ENCODE results near the gene TXNDC16. TPM values are rescaled to one million over a fixed set of nuclear protein-coding genes. Genes with fewer than 3 reads are reported as not detected.
"Not testable (repeated sequence)": the region's sequence is repeated elsewhere in the genome, so short reads cannot be mapped to it uniquely, and the experiment has no call there.

The TXNDC16 gene
- total and polyA plus RNA-seq, 8 donors: 1.4 to 30.3 (median 5.1) TPM

- Histone ChIP-seq H3K27ac (no peak overlapping the region), H3K36me3 (no peaks in the 10 kb centered on the region), H3K9me3 (no peaks in the 10 kb centered on the region), H3K27me3 (no peaks in the 10 kb centered on the region), H3K4me3 (no peak overlapping the region), H3K4me1 (no peaks in the 10 kb centered on the region)
- no peak for DNase-seq
- intact Hi-C loops (cut with DNase I; ENCODE audit: low total_unique reads): no loop called here
- TF ChIP-seq POLR2AphosphoS5 (IDR thresholded peaks at IDR 0.05) (no peak), POLR2A (IDR thresholded peaks at IDR 0.05) (no peak), EP300 (IDR thresholded peaks at IDR 0.05) (no peak)
- TF ChIP-seq, protein P1, sequence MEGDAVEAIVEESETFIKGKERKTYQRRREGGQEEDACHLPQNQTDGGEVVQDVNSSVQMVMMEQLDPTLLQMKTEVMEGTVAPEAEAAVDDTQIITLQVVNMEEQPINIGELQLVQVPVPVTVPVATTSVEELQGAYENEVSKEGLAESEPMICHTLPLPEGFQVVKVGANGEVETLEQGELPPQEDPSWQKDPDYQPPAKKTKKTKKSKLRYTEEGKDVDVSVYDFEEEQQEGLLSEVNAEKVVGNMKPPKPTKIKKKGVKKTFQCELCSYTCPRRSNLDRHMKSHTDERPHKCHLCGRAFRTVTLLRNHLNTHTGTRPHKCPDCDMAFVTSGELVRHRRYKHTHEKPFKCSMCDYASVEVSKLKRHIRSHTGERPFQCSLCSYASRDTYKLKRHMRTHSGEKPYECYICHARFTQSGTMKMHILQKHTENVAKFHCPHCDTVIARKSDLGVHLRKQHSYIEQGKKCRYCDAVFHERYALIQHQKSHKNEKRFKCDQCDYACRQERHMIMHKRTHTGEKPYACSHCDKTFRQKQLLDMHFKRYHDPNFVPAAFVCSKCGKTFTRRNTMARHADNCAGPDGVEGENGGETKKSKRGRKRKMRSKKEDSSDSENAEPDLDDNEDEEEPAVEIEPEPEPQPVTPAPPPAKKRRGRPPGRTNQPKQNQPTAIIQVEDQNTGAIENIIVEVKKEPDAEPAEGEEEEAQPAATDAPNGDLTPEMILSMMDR (IDR thresholded peaks at IDR 0.05): no peak
Observed at GRCh38 chr14:52583544-52583943, 31.2 kb upstream of the TXNDC16 start.

DNA sequence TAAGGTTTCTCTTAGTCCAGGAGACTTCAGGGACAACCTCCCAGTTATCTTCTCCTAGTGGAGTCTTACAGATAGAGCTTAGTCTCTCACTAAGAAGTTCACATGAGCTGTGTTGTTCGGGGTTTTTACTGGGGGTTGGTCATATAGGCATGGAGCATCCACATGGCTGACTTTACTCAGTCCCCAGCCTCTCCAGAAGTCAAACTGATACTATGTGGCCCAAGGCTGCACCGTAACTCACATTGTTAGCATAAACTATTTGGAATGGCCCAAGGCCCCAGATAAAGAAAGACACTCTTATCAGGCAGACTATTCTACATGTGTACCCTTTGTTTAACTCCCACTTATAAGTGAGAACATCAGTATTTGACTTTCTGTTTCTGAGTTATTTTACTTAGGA lies 23.6 kb upstream of the TXNDC16 start:
- TF ChIP-seq POLR2AphosphoS5 (IDR thresholded peaks at IDR 0.05) (no peak), POLR2A (IDR thresholded peaks at IDR 0.05) (no peak), EP300 (IDR thresholded peaks at IDR 0.05) (no peak)
- TF ChIP-seq, protein P1 (IDR thresholded peaks at IDR 0.05): no peak
- intact Hi-C loops (cut with DNase I; ENCODE audit: low total_unique reads): no loop called here
- 51 to 81% (median 70%) methylated on average over 2 of the region's 2 CpGs for WGBS, 5 donors

GRCh38 chr14:52568454-52568853 lies 16.1 kb upstream of the TXNDC16 start:
- H3K36me3 ChIP-seq; DNase-seq; intact Hi-C loops (cut with DNase I; ENCODE audit: low total_unique reads); H3K27ac ChIP-seq; H3K4me1 ChIP-seq; H3K4me3 ChIP-seq; H3K27me3 ChIP-seq: not testable (repeated sequence)
- WGBS, 5 donors: 83 to 93% (median 86%) methylated on average over 7 of the region's 7 CpGs
- peaks cover 7 to 55% (median 46%) of the 10 kb centered on the region in 4 donors for H3K9me3 ChIP-seq

More for the DNA sequence above, 23.6 kb upstream of the TXNDC16 start:
- no peaks in the 10 kb centered on the region for H3K36me3 ChIP-seq
- no peaks in the 10 kb centered on the region for H3K27me3 ChIP-seq
- no peaks in the 10 kb centered on the region for H3K4me1 ChIP-seq
- H3K27ac ChIP-seq: no peak overlapping the region
- no peak overlapping the region for H3K4me3 ChIP-seq
- no peak for DNase-seq
- peaks cover 3 to 35% (median 26%) of the 10 kb centered on the region in 4 donors for H3K9me3 ChIP-seq

GRCh38 chr14:52563120-52563519 lies 10.8 kb upstream of the TXNDC16 start:
- WGBS, 5 donors: 72 to 85% (median 78%) methylated on average over 2 of the region's 2 CpGs
- no peak for DNase-seq
- peaks cover 0 to 17% (median 2%) of the 10 kb centered on the region in 4 donors for H3K9me3 ChIP-seq
- intact Hi-C loops (cut with DNase I; ENCODE audit: low total_unique reads): no loop called here
- H3K4me3 ChIP-seq: no peak overlapping the region
- H3K36me3 ChIP-seq: no peaks in the 10 kb centered on the region
- no peak for TF ChIP-seq POLR2A (IDR thresholded peaks at IDR 0.05)
- TF ChIP-seq EP300 (IDR thresholded peaks at IDR 0.05): no peak
- TF ChIP-seq, protein P1 (IDR thresholded peaks at IDR 0.05): no peak
- TF ChIP-seq POLR2AphosphoS5 (IDR thresholded peaks at IDR 0.05): no peak
- H3K27me3 ChIP-seq: no peaks in the 10 kb centered on the region
- no peaks in the 10 kb centered on the region for H3K4me1 ChIP-seq
- H3K27ac ChIP-seq: no peak overlapping the region

- Histone ChIP-seq H3K9me3 (peaks cover 0 to 13% (median 2%) of the 10 kb centered on the region in 4 donors), H3K27me3 (no peaks in the 10 kb centered on the region), H3K36me3 (no peaks in the 10 kb centered on the region), H3K4me3 (no peak overlapping the region), H3K4me1 (peaks cover 0 to 8% (median 6%) of the 10 kb centered on the region in 4 donors), H3K27ac (no peak overlapping the region)
- WGBS, 5 donors: 97 to 98% (median 98%) methylated on average over 2 of the region's 2 CpGs
- intact Hi-C loops (cut with DNase I; ENCODE audit: low total_unique reads): no loop called here
- DNase-seq: no peak
- TF ChIP-seq, protein P1 (IDR thresholded peaks at IDR 0.05): no peak
- no peak for TF ChIP-seq POLR2A (IDR thresholded peaks at IDR 0.05)
- no peak for TF ChIP-seq EP300 (IDR thresholded peaks at IDR 0.05)
- no peak for TF ChIP-seq POLR2AphosphoS5 (IDR thresholded peaks at IDR 0.05)
Observed at GRCh38 chr14:52558688-52559087, 6.4 kb upstream of the TXNDC16 start.

All from stomach (tissue), 9 donors.